Lower leg skin (tissue), 3 donors: ENCODE measurements around the gene VPS25.

Source experiments
- POLR2A ChIP-seq, 2 donors: fragments of 450-650 bp; IDR thresholded peaks; one replicate each; pipeline ENCODE4 v1.6.1; 2016 to 2017; ENCODE audit warnings: antibody characterized with exemption in 2 of 2, mild to moderate bottlenecking in 1 of 2, moderate library complexity in 1 of 2
- TF ChIP-seq, protein P1 (sequence below), 3 donors: fragments of 450-650 bp; IDR thresholded peaks; one replicate each; pipeline ENCODE4 v1.5.1; 2016; ENCODE audit warnings: antibody characterized with exemption in 3 of 3, mild to moderate bottlenecking in 3 of 3, moderate library complexity in 2 of 3

DNA sequence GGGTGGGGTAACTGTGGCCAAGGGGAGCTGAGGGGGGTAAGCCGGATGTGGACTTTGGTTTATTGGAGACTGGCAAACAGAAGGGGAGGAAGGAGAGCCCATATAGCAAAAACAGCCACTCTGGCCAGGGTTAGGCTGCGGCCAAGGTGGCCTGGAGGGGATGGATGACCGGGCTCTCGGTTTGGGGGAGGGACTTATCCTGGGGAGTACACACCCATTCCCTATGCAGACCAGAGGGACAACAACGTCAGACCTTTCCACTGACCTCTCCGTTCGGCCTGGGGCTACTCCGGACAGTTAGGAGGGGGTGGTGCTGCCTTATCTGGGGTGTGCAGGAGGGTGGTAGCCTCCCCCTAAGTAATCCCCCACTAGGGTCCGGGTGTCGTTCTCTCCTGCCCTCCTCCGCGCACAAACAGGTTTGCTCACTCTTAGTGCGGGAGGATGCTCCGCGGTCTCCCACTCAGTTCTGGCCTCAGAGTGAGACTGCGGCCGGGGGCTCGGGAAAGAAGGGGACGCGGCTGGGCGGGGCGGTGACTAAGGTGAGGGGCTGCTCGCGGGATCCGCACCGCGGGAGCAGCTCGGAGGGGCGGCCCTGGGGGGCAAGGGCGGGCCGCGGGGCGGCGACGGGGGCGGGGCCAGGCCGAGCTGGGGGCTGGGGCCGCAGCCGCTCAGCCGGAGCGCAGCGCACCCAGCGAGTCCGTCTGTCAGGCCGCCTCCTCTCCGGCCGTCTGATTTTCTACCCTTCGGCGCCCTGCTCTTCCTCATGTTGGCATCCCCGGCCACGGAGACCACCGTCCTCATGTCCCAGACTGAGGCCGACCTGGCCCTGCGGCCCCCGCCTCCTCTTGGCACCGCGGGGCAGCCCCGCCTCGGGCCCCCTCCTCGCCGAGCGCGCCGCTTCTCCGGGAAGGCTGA, 6.9 kb downstream of the VPS25 start, which contains the start of gene WNK4:
- TF ChIP-seq, protein P1, sequence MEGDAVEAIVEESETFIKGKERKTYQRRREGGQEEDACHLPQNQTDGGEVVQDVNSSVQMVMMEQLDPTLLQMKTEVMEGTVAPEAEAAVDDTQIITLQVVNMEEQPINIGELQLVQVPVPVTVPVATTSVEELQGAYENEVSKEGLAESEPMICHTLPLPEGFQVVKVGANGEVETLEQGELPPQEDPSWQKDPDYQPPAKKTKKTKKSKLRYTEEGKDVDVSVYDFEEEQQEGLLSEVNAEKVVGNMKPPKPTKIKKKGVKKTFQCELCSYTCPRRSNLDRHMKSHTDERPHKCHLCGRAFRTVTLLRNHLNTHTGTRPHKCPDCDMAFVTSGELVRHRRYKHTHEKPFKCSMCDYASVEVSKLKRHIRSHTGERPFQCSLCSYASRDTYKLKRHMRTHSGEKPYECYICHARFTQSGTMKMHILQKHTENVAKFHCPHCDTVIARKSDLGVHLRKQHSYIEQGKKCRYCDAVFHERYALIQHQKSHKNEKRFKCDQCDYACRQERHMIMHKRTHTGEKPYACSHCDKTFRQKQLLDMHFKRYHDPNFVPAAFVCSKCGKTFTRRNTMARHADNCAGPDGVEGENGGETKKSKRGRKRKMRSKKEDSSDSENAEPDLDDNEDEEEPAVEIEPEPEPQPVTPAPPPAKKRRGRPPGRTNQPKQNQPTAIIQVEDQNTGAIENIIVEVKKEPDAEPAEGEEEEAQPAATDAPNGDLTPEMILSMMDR (IDR thresholded peaks at IDR 0.05): peak in 1 of 3 donors; percentile 6
- no peak for TF ChIP-seq POLR2A (IDR thresholded peaks at IDR 0.05)
